Epithelial cell of proximal tubule (primary cell): ENCODE data around the gene GDPD2. TPM values are rescaled to one million over a fixed set of nuclear protein-coding genes. Genes with fewer than 3 reads are reported as not detected.

Source experiments
- DNase-seq: peaks from one replicate; pipeline ENCODE4 v3.0.0-alpha.2; 2011; ENCODE audit warnings: low read depth
- H3K4me3 ChIP-seq: 2 replicates; pipeline ENCODE4 v1.5.1; 2011; ENCODE audit warnings: low read depth, mild to moderate bottlenecking, low read length
- CTCF ChIP-seq: conservative IDR thresholded peaks from 2 replicates; pipeline ENCODE4 v1.5.1; 2012; ENCODE audit warnings: low read depth, mild to moderate bottlenecking, low read length
- total RNA-seq: library from RNA; depleted of rRNA; stranded (reverse); fragments of >200 nt; gene quantifications from 2 replicates; pipeline ENCODE4 v1.2.3, GENCODE V29; 2015

The GDPD2 gene
- total RNA-seq, 1 donor from 2014 or later: not detected

- DNase-seq: no peak
- no peak for TF ChIP-seq CTCF
- peak overlapping the region; percentile 72 for H3K4me3 ChIP-seq
Measured at GRCh38 chrX:70455366-70456202, 32.5 kb downstream of the GDPD2 start.

DNA sequence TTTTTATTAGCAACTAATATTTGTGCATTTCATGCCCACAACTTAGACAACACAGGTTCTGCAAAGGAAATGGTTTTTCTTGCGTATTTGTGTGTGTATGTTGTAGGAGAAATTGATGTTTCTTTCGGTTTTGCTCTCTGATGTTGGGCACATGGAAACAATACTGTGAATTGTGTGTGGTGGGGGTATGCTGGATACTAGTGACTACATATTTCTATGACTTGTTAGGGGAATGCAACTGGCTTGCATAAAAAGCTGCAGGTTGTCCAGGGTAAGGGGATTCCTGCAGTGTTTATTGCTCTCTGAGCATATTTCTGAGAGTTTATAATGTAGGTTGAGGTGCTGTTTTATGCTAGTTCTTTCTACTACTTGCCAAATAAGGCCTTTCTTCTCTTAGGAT, 33.1 kb downstream of the GDPD2 start:
- H3K4me3 ChIP-seq: peak overlapping the region; percentile 72
- no peak for TF ChIP-seq CTCF

GRCh38 chrX:70461026-70461425, 37.9 kb downstream of the GDPD2 start:
- no peak for TF ChIP-seq CTCF
- DNase-seq: no peak
- no peak overlapping the region for H3K4me3 ChIP-seq

More for the DNA sequence above, 33.1 kb downstream of the GDPD2 start:
- no peak for DNase-seq

DNA sequence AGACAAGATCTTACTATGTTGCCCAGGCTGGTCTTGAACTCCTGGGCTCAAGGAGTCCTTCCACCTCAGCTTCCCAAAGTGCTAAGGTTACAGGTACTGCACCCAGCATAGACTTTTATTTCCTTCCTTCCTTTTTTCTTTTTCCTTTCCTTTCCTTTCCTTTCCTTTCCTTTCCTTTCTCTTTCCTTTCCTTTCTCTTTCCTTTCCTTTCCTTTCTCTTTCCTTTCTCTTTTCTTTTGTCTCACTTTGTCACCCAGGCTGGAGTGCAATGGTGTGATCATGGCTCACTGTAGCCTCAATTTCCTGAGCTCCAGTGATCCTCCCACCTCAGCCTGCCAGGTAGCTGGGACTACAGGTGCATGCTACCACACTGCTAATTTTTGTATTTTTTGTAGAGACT, 40.9 kb downstream of the GDPD2 start:
- no peak overlapping the region for H3K4me3 ChIP-seq
- TF ChIP-seq CTCF: no peak
- no peak for DNase-seq

- DNase-seq: no peak
- no peak overlapping the region for H3K4me3 ChIP-seq
- TF ChIP-seq CTCF: no peak
Measured at GRCh38 chrX:70466968-70467367, 43.9 kb downstream of the GDPD2 start.

- no peak overlapping the region for H3K4me3 ChIP-seq
- no peak for DNase-seq
- no peak for TF ChIP-seq CTCF
Measured at GRCh38 chrX:70468709-70469108, 45.6 kb downstream of the GDPD2 start.

DNA sequence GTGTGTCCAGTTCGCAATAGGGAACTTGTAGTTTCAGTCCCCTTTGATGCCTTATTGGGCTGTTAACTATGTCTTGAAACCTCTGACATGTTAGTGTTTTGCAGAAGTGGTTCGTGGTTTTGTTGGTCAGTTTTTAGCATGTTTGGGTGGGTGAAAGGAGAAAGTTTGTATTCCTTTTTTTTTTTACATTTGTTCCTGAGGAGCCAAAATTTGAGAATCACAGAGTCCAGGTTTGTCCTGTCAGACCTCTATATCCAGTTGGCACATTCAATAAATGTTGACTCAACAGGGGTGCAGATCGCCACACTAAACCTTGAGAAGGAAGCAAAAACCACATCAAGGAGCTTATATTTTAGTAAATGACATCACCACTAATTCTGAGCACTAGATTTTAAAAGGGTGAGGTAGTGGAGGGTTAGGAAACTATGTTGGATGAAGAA, 47.8 kb downstream of the GDPD2 start:
- TF ChIP-seq CTCF: no peak
- H3K4me3 ChIP-seq: no peak overlapping the region
- no peak for DNase-seq
